Measurements from ENCODE around the gene SPTLC2. TPM values are rescaled to one million over a fixed set of nuclear protein-coding genes. Genes with fewer than 3 reads are reported as not detected.
"Not testable (repeated sequence)": the region's sequence is repeated elsewhere in the genome, so short reads cannot be mapped to it uniquely, and the experiment has no call there.

SPTLC2 gene
- total and polyA plus RNA-seq, 2 of the 13 experiments (the other 11 are each of a cell fraction or from before 2014, with no cell fraction given): 17.4 to 17.5 TPM

DNA sequence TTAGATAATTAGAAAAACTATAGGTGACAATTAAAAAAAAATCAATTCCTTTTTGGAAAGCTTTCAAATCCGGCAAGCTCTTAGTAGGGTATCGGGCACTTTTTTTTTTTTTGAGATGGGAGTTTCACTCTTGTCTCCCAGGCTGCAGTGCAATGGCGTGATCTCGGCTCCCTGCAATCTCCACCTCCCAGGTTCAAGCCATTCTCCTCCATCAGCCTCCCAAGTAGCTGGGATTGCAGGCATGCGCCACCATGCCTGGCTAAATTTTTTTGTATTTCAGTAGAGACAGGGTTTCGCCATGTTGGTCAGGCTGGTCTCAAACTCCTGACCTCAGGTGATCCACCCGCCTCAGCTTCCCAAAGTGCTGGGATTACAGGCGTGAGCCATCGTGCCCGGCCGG, 71.3 kb downstream of the SPTLC2 start:
- H3K4me2 ChIP-seq (ENCODE audit: low read depth, low read length); intact Hi-C loops (cut with micrococcal nuclease; ENCODE audit: unreplicated experiment); H3K9ac ChIP-seq (ENCODE audit: insufficient read depth, low read depth, low read length); H3K9me3 ChIP-seq (ENCODE audit: low read length); H3K27ac ChIP-seq (ENCODE audit: extremely low read length, insufficient read depth, low read length); H2AFZ ChIP-seq (ENCODE audit: low read length); DNase-seq (ENCODE audit: low spot score); H3K4me3 ChIP-seq (replicated peaks in 1 of 3; ENCODE audit: insufficient read depth in 1 of 3, low read depth in 2 of 3, low read length in 3 of 3); CTCF ChIA-PET (ENCODE audit: low intra/inter-chr PET ratio, low total read pairs); H3K27me3 ChIP-seq (ENCODE audit: control insufficient read depth in 1 of 2, insufficient read depth in 2 of 2, low read length in 2 of 2); H4K20me1 ChIP-seq (ENCODE audit: insufficient read depth, low read length); ATAC-seq; BruUV-seq (replicated peaks); POLR2A ChIA-PET; FAIRE-seq; H3K79me2 ChIP-seq (ENCODE audit: insufficient read depth, low read length): not testable (repeated sequence)
- WGBS (ENCODE audit: low lambda C conversion rate): 98% methylated on average over 11 of the region's 11 CpGs
- Histone ChIP-seq H3K36me3 (replicated peaks in 1 of 2; ENCODE audit: control insufficient read depth in 1 of 2, insufficient read depth in 2 of 2, low read length in 2 of 2) (peaks cover 8 to 16% of the 10 kb centered on the region in 2 experiments; a peak in 3 of 5 replicates), H3K4me1 (ENCODE audit: insufficient read depth, low read length) (peaks cover 14% of the 10 kb centered on the region)
- in situ Hi-C loops (cut with HindIII; ENCODE audit: extremely low pct_ligation_motif_present, low pct_unique_long_range_greater_than_20kb): loop anchor here (10.0 kb wide), 1 partner anchor 240 kb away; no protein-coding TSS in a partner anchor

- DNase-seq (ENCODE audit: low spot score) (no peak), ATAC-seq (no peak), FAIRE-seq (no peak)
- in situ Hi-C loops (cut with HindIII; ENCODE audit: extremely low pct_ligation_motif_present, low pct_unique_long_range_greater_than_20kb): loop anchor here (10.0 kb wide), 1 partner anchor 240 kb away; no protein-coding TSS in a partner anchor
- intact Hi-C loops (cut with micrococcal nuclease; ENCODE audit: unreplicated experiment): no loop called here
- Histone ChIP-seq H4K20me1 (ENCODE audit: insufficient read depth, low read length) (no peaks in the 10 kb centered on the region), H2AFZ (ENCODE audit: low read length) (no peak overlapping the region), H3K79me2 (ENCODE audit: insufficient read depth, low read length) (no peaks in the 10 kb centered on the region), H3K4me1 (ENCODE audit: insufficient read depth, low read length) (peaks cover 14% of the 10 kb centered on the region), H3K27me3 (ENCODE audit: control insufficient read depth in 1 of 2, insufficient read depth in 2 of 2, low read length in 2 of 2) (no peaks in the 10 kb centered on the region), H3K9ac (ENCODE audit: insufficient read depth, low read depth, low read length) (no peak overlapping the region), H3K36me3 (replicated peaks in 1 of 2; ENCODE audit: control insufficient read depth in 1 of 2, insufficient read depth in 2 of 2, low read length in 2 of 2) (peaks cover 8 to 11% of the 10 kb centered on the region in 2 experiments; a peak in 3 of 5 replicates), H3K4me2 (ENCODE audit: low read depth, low read length) (no peak overlapping the region), H3K9me3 (ENCODE audit: low read length) (no peaks in the 10 kb centered on the region), H3K4me3 (replicated peaks in 1 of 3; ENCODE audit: insufficient read depth in 1 of 3, low read depth in 2 of 3, low read length in 3 of 3) (no peak overlapping the region), H3K27ac (ENCODE audit: extremely low read length, insufficient read depth, low read length) (no peak overlapping the region)
- ChIA-PET POLR2A (no interaction called here), CTCF (ENCODE audit: low intra/inter-chr PET ratio, low total read pairs) (no interaction called here)
- 97% methylated on average over 2 of the region's 2 CpGs for WGBS (ENCODE audit: low lambda C conversion rate)
- BruUV-seq (replicated peaks): no TSS peak
- TF ChIP-seq JUND (CRISPR knock-in tag; IDR thresholded peaks at IDR 0.05): no peak
- TF ChIP-seq, protein P1, sequence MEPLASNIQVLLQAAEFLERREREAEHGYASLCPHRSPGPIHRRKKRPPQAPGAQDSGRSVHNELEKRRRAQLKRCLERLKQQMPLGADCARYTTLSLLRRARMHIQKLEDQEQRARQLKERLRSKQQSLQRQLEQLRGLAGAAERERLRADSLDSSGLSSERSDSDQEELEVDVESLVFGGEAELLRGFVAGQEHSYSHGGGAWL (CRISPR knock-in tag; IDR thresholded peaks at IDR 0.05): no peak
- TF ChIP-seq CHD4 (IDR thresholded peaks at IDR 0.05; ENCODE audit: borderline replicate concordance, low read length): no peak
- TF ChIP-seq, protein P2, sequence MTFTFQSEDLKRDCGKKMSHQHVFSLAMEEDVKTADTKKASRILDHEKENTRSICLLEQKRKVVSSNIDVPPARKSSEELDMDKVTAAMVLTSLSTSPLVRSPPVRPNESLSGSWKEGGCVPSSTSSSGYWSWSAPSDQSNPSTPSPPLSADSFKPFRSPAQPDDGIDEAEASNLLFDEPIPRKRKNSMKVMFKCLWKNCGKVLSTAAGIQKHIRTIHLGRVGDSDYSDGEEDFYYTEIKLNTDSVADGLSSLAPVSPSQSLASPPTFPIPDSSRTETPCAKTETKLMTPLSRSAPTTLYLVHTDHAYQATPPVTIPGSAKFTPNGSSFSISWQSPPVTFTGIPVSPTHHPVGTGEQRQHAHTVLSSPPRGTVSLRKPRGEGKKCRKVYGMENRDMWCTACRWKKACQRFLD (CRISPR knock-in tag; IDR thresholded peaks at IDR 0.05; ENCODE audit: borderline replicate concordance): no peak
- TF ChIP-seq KLF15 (CRISPR knock-in tag; IDR thresholded peaks at IDR 0.05; ENCODE audit: borderline replicate concordance): no peak
- TF ChIP-seq ZNF17 (CRISPR knock-in tag; IDR thresholded peaks at IDR 0.05): no peak
- no peak for TF ChIP-seq ZSCAN5A (CRISPR knock-in tag; IDR thresholded peaks at IDR 0.05; ENCODE audit: borderline replicate concordance)
- TF ChIP-seq ZNF18 (CRISPR knock-in tag; IDR thresholded peaks at IDR 0.05; ENCODE audit: insufficient replicate concordance): no peak
These were observed 71.9 kb downstream of the SPTLC2 start for GRCh38 chr14:77544571-77544970.
